ENCODE results near the gene DNAJC16. TPM values are rescaled to one million over a fixed set of nuclear protein-coding genes. Genes with fewer than 3 reads are reported as not detected.

The DNAJC16 gene
- 12.3 and 16.5 TPM in 2 replicates for total RNA-seq

DNA sequence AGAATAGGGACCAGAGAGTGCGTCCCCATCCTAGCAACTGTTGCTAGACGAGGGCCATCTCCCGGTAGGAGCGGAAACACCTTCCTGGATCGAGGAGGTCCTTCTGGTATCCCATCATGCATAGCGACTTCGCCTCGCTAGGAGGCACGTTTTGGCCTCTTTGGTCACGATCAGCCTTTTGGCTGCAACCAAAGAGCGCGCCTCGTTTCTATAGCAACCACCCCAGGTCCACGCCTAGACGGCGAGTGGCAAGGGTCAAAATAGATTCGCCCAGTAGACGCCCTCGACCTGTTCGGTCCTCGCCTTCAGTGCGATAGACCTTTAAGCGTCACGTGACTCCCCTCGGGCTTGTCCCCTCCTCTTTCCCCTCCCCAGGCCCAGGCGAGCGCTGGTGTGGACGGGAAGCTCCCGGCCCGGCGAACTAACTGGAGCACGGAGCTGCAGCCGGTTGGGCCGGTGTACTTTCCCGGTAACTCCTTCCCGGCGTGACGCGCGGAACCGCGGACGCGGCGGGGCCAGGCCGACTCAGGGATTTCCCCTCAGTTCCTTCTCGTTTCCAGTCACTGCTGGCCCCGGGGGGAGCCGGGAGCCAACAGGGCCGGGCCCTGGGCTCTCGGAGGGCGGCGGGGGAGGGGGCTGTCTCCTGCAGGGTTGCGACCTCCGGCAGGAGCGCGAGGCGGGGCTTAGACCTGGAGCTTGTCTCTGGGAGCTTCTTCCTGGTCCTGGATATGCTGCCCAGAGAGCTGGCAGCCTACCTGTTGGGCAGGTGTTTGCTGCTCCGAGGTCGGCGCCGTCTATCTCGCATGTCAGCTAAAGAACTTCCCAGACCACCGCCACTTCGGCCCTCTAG, at the start of gene DNAJC16:
Gene DNAJC16 (plus strand): TSS at position 359 of the 850 bp plus-strand sequence. CDS start 2,258 bp downstream, outside the sequence.

DNA sequence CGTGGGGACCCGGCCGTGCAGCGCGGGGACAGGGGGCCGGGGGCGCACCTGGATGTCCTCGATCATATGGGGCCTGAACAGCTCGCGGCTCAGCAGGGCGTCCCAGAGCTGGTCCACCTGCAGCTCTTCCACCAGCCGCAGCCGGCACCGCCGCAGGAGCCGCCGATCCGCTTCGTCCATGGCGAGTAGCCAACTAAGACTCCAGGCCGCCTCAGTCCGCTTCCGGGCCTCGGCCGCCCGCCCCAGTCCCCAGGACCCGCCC, 2.7 kb upstream of the DNAJC16 start, which contains the start of gene CASP9:
Gene CASP9 (minus strand): TSS at position 195 of the 262 bp plus-strand sequence. CDS start 15 bp downstream, at position 180.

DNA sequence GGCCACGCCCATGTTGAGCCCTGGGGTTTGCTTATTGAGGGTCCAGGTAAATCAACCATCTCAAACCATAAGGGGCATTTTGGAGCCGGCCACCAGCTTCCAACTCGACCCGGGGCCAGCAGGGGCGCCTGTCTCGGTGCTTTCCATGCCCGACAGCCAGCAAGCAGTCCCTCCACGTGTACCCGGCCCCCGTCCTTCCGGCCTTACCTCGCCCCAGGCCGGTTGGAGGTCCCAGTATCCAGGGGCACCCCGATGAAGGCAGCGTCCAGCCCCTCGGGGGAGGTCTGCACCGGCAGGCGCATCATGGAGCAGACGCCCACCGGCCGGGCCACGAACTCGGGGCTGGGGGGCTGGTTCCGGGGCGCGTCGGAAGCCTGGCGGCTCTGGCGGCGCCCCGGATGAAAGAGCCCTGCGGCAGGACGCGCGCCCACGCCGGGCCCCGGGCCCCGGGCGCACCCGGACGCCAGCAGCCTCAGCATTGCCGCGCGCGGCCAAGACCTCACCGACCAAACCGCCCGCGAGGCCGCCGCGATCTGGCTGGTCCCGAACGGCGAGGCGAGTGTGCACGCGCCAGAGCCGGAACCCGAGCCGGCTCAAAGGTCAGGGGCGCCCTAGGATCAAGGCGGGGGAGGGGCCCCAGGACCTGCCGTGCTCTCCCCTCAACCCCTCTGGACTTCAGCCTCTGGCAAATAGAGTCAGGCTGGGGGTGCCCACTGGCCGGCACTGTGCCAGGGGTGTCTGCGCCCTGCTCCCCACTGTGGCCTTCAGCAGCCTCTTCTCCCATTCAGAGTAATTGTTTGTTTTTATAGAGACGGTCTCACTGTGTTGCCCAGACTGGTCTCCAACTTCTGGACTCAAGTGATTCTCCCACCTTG, 58.1 kb downstream of the DNAJC16 start, which contains the start of gene AGMAT:
Gene AGMAT (minus strand): TSS at position 563 of the 875 bp plus-strand sequence. CDS start 84 bp downstream, at position 479.

DNA sequence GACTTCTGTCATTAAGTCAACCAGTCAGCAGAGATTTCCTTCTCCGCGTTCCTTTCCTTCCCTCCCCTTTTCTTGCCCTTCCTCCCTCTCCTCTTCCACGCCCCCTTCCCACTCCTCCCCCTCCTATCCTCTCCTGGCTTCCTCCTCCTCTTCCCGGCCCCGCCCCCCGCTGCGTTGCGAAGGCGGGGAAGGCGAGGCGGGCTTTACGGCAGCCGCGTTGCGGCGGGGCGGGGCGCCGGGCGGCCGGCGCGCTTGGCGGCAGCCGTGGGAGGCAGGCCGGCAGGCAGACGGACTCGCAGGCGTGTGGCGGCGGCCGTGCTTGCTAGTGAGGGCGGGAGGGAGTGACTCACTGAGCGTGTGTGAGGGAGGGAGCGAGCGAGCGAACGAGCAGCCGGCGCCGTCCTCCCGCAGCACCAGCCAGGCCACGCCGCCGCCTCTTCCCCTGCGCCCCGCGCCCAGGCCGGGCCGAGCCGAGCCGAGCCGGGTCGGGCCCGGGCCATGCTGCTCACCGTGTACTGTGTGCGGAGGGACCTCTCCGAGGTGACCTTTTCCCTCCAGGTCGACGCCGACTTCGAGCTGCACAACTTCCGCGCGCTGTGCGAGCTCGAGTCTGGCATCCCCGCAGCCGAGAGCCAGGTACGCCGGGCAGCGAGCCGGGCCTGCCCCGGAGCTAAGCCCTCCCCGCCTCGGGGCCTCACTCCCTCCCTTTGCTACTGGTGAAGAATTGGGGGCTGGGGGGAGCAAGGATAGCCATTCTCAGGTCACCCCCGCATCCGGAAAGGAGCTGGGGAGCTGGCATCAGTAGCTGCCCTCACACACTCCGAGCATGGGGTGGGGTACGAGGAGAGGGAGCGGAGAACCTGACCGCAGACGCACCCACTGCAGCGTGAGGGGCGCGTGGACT, 90.8 kb downstream of the DNAJC16 start, which contains the start of gene DDI2:
Gene DDI2 (plus strand): TSS at position 286 of the 904 bp plus-strand sequence. CDS start 213 bp downstream, at position 499.

Other genes starting within 250 kb of the DNAJC16 start
- gene EFHD2, start 117.0 kb upstream of the DNAJC16 start, total RNA-seq: 17.3 and 20.6 TPM in 2 replicates
- gene CTRC, start 88.4 kb upstream of the DNAJC16 start, total RNA-seq: not detected in 2 replicates
- gene CELA2A, start 70.1 kb upstream of the DNAJC16 start, total RNA-seq: not detected in 2 replicates
- gene CELA2B, start 50.7 kb upstream of the DNAJC16 start, total RNA-seq: 0.13 TPM in 1 of 2 replicates, not detected in the other
- gene CASP9, start 2.6 kb upstream of the DNAJC16 start, total RNA-seq: 5.1 and 5.3 TPM in 2 replicates
- 0.68 and 1.1 TPM in 2 replicates for gene AGMAT, start 58.2 kb downstream of the DNAJC16 start, total RNA-seq
- 11.6 and 14.1 TPM in 2 replicates for gene DDI2, start 90.6 kb downstream of the DNAJC16 start, total RNA-seq
- gene PLEKHM2, start 157.5 kb downstream of the DNAJC16 start, total RNA-seq: 60.5 and 62.9 TPM in 2 replicates
- gene SLC25A34, start 209.4 kb downstream of the DNAJC16 start, total RNA-seq: 0.26 and 0.62 TPM in 2 replicates
- not detected in 2 replicates for gene TMEM82, start 215.7 kb downstream of the DNAJC16 start, total RNA-seq
- gene FBLIM1, start 231.9 kb downstream of the DNAJC16 start, total RNA-seq: 70.9 and 129 TPM in 2 replicates